Stimulated activated CD4-positive, alpha-beta T cell treated with anti-CD3 and anti-CD28 coated beads, Interleukin-12 subunit alpha, Interleukin-12 subunit beta, amount 100 ng/mL, for 24 hours (primary cell): ENCODE measurements around the gene GAS6.
"Not testable (repeated sequence)": the region's sequence is repeated elsewhere in the genome, so short reads cannot be mapped to it uniquely, and the experiment has no call there.

ENCODE experiments used
- DNase-seq, 2 experiments: peaks; one replicate each; pipeline ENCODE4 v3.0.0-alpha.2; 2020; ENCODE audit warnings: low read depth in 2 of 2

Gene GAS6

GRCh38 chr13:113867913-113868312 is 4.0 kb upstream of the GAS6 start:
- not testable (repeated sequence) for DNase-seq

- DNase-seq = no peak
Measured at GRCh38 chr13:113865427-113865826, 1.6 kb upstream of the GAS6 start.

GRCh38 chr13:113864273-113864890 is 506 bp upstream of the GAS6 start:
- no peak for DNase-seq

GRCh38 chr13:113862931-113863523 is 849 bp downstream of the GAS6 start:
- peak in 1 of 2 experiments; percentile 23 for DNase-seq

- no peak for DNase-seq
Measured at GRCh38 chr13:113862191-113862930, 1.5 kb downstream of the GAS6 start.

GRCh38 chr13:113861433-113862030 is 2.3 kb downstream of the GAS6 start:
- no peak for DNase-seq

- no peak for DNase-seq
Measured at GRCh38 chr13:113860665-113861432, 3.0 kb downstream of the GAS6 start.

- no peak for DNase-seq
Measured at GRCh38 chr13:113860051-113860664, 3.7 kb downstream of the GAS6 start.

GRCh38 chr13:113859311-113860050 is 4.4 kb downstream of the GAS6 start:
- no peak for DNase-seq

GRCh38 chr13:113857531-113858195 is 6.2 kb downstream of the GAS6 start:
- DNase-seq = no peak

GRCh38 chr13:113856716-113857065 is 7.2 kb downstream of the GAS6 start:
- DNase-seq = no peak

- DNase-seq = no peak
Measured at GRCh38 chr13:113855931-113856715, 7.8 kb downstream of the GAS6 start.

GRCh38 chr13:113855012-113855921 is 8.6 kb downstream of the GAS6 start:
- no peak for DNase-seq

- no peak for DNase-seq
Measured at GRCh38 chr13:113854238-113855011, 9.5 kb downstream of the GAS6 start.

- DNase-seq = no peak
Measured at GRCh38 chr13:113853518-113854237, 10.2 kb downstream of the GAS6 start.

GRCh38 chr13:113852536-113853517 is 11.0 kb downstream of the GAS6 start:
- no peak for DNase-seq
